SK-N-SH (cell line): ENCODE data around the gene LRRK2. TPM values are rescaled to one million over a fixed set of nuclear protein-coding genes. Genes with fewer than 3 reads are reported as not detected.

ENCODE experiments used
- CTCF ChIA-PET: fragments of 300-600, 350-600 bp; formaldehyde crosslinking; extraction: SDS; loops from one replicate; lab custom pipeline; 2021; lab: Yijun Ruan, JAX
- POLR2A ChIA-PET: fragments of 350-600 bp; sonication (Branson Sonifier 250); formaldehyde crosslinking; extraction: SDS; loops from one replicate; lab custom pipeline; 2020; ENCODE audit warnings: antibody characterized with exemption, inconsistent platforms; lab: Yijun Ruan, JAX
- DNase-seq: peaks from one replicate; pipeline ENCODE4 v3.0.0; 2012
- H2AFZ ChIP-seq: fragments of 200-600 bp; sonication (generic); 2 replicates; pipeline ENCODE4 v1.8.1; 2016; ENCODE audit warnings: antibody characterized with exemption, mild to moderate bottlenecking, low read depth
- H3F3A ChIP-seq: fragments of 200-600 bp; sonication (generic); replicated peaks from 2 replicates; pipeline ENCODE3; 2016; ENCODE audit warnings: antibody characterized with exemption, mild to moderate bottlenecking; ENCODE audit not compliant: insufficient read depth
- H3K27ac ChIP-seq, 2 experiments: fragments of 200-500 bp in 1 of 2; fragments of 200-600 bp in 1 of 2; sonication (Bioruptor generic) in 1 of 2; sonication (generic), shearing (Covaris generic) in 1 of 2; 2 replicates each; pipeline versions ENCODE4 v1.5.1 to v1.6.1; 2014 to 2016; ENCODE audit warnings: low read depth in 2 of 2, inconsistent platforms in 1 of 2, low read length in 1 of 2, mild to moderate bottlenecking in 1 of 2, mixed read lengths in 1 of 2
- H3K27me3 ChIP-seq: fragments of 200-600 bp; sonication (generic), shearing (Covaris generic); 2 replicates; pipeline ENCODE4 v1.6.1; 2016; ENCODE audit warnings: mixed run types; ENCODE audit not compliant: insufficient read depth
- H3K36me3 ChIP-seq, 2 experiments: fragments of 200-500 bp in 1 of 2; fragments of 200-600 bp in 1 of 2; sonication (Bioruptor generic) in 1 of 2; sonication (generic) in 1 of 2; replicated peaks in 1 of 2; 2 replicates each; pipeline versions ENCODE3 to v1.5.1; 2014 to 2016; ENCODE audit warnings: low read length in 1 of 2, mild to moderate bottlenecking in 1 of 2; ENCODE audit not compliant: insufficient read depth in 2 of 2, control insufficient read depth in 1 of 2
- H3K4me1 ChIP-seq, 2 experiments: fragments of 200-500 bp in 1 of 2; fragments of 200-600 bp in 1 of 2; sonication (Bioruptor generic) in 1 of 2; sonication (generic), shearing (Covaris generic) in 1 of 2; 2 replicates each; pipeline versions ENCODE4 v1.5.1 to v1.6.1; 2014 to 2016; ENCODE audit warnings: low read depth in 1 of 2, low read length in 1 of 2, mixed run types in 1 of 2; ENCODE audit not compliant: insufficient read depth in 2 of 2, control insufficient read depth in 1 of 2
- H3K4me2 ChIP-seq: fragments of 200-600 bp; sonication (generic), shearing (Covaris generic); 2 replicates; pipeline ENCODE4 v1.6.1; 2017; ENCODE audit warnings: mixed run types
- H3K4me3 ChIP-seq, 2 experiments: fragments of 200-500 bp in 1 of 2; fragments of 200-600 bp in 1 of 2; sonication (Bioruptor generic) in 1 of 2; sonication (generic), shearing (Covaris generic) in 1 of 2; 2 replicates each; pipeline versions ENCODE4 v1.5.1 to v1.8.1; 2014 to 2016; ENCODE audit warnings: low read depth in 2 of 2, inconsistent platforms in 1 of 2, low read length in 1 of 2, mild to moderate bottlenecking in 1 of 2, mixed read lengths in 1 of 2, moderate library complexity in 1 of 2
- H3K79me2 ChIP-seq: fragments of 200-600 bp; sonication (generic); 2 replicates; pipeline ENCODE4 v1.8.1; 2017; ENCODE audit warnings: mild to moderate bottlenecking; ENCODE audit not compliant: insufficient read depth
- H3K9ac ChIP-seq: fragments of 200-600 bp; sonication (generic); 2 replicates; pipeline ENCODE4 v1.6.1; 2017; ENCODE audit warnings: mixed run types
- H3K9me2 ChIP-seq: fragments of 200-600 bp; sonication (generic); 2 replicates; pipeline ENCODE4 v1.6.1; 2017; ENCODE audit warnings: mixed run types
- H3K9me3 ChIP-seq: fragments of 200-600 bp; sonication (generic); 2 replicates; pipeline ENCODE4 v1.6.1; 2017; ENCODE audit warnings: mixed run types, mild to moderate bottlenecking, moderate library complexity
- H4K20me1 ChIP-seq: fragments of 200-600 bp; sonication (generic); 2 replicates; pipeline ENCODE4 v1.6.1; 2017; ENCODE audit warnings: mild to moderate bottlenecking, mixed run types; ENCODE audit not compliant: insufficient read depth
- EP300 ChIP-seq, 2 experiments: IDR thresholded peaks; 2 replicates each; pipeline versions ENCODE4 v1.4.0 to v1.6.1; 2012; ENCODE audit warnings: borderline replicate concordance in 1 of 2, low read depth in 1 of 2, low read length in 1 of 2
- EZH2phosphoT487 ChIP-seq: fragments of 200-600 bp; sonication (generic); IDR thresholded peaks from 2 replicates; pipeline ENCODE4 v1.6.1; 2017; ENCODE audit warnings: low read depth, mixed run types, mild to moderate bottlenecking, antibody characterized with exemption, moderate library complexity, borderline replicate concordance
- FOXM1 ChIP-seq: IDR thresholded peaks from 2 replicates; pipeline ENCODE4 v1.4.0; 2012; ENCODE audit warnings: low read depth, mild to moderate bottlenecking
- GABPA ChIP-seq: IDR thresholded peaks from 2 replicates; pipeline ENCODE4 v1.4.0; 2012; ENCODE audit warnings: low read depth, mild to moderate bottlenecking
- GATA2 ChIP-seq: sonication (generic); formaldehyde crosslinking; IDR thresholded peaks from 2 replicates; pipeline ENCODE4 v1.5.0; 2020; ENCODE audit warnings: mild to moderate bottlenecking, missing genetic modification reagents
- IRF3 ChIP-seq: fragments of 150-350 bp; IDR thresholded peaks from 2 replicates; pipeline ENCODE4 v1.6.1; 2016; ENCODE audit warnings: mild to moderate bottlenecking, low read depth, low read length
- MAX ChIP-seq: IDR thresholded peaks from 2 replicates; pipeline ENCODE4 v1.4.0; 2012; ENCODE audit warnings: low read depth
- MXI1 ChIP-seq: IDR thresholded peaks from 2 replicates; pipeline ENCODE4 v1.6.1; 2012; ENCODE audit warnings: mild to moderate bottlenecking, low read depth, low read length, improper control_type of control experiment
- NRF1 ChIP-seq: IDR thresholded peaks from 2 replicates; pipeline ENCODE4 v1.6.1; 2012; ENCODE audit warnings: low read depth, mild to moderate bottlenecking, low read length
- PBX3 ChIP-seq: IDR thresholded peaks from 2 replicates; pipeline ENCODE4; 2012
- POLR2AphosphoS5 ChIP-seq: IDR thresholded peaks from 2 replicates; pipeline ENCODE4 v1.6.1; 2012; ENCODE audit warnings: low read depth, low read length
- RCOR1 ChIP-seq: fragments of 150-350 bp; IDR thresholded peaks from 2 replicates; pipeline ENCODE4 v1.6.1; 2017; ENCODE audit warnings: antibody characterized with exemption, low read length
- REST ChIP-seq: IDR thresholded peaks from 2 replicates; pipeline ENCODE4 v1.6.1; 2012; ENCODE audit warnings: mild to moderate bottlenecking, low read depth, low read length, moderate library complexity
- RFX5 ChIP-seq: IDR thresholded peaks from 2 replicates; pipeline ENCODE4 v1.6.1; 2012; ENCODE audit warnings: mild to moderate bottlenecking, improper control_type of control experiment, low read length
- RXRA ChIP-seq: IDR thresholded peaks from 2 replicates; pipeline ENCODE4 v1.4.0; 2012; ENCODE audit warnings: low read depth, mild to moderate bottlenecking, borderline replicate concordance
- TAF1 ChIP-seq: IDR thresholded peaks from 2 replicates; pipeline ENCODE4 v1.6.1; 2012; ENCODE audit warnings: low read depth, mild to moderate bottlenecking, low read length, moderate library complexity, borderline replicate concordance
- TCF12 ChIP-seq: IDR thresholded peaks from 2 replicates; pipeline ENCODE4 v1.4.0; 2012
- TEAD4 ChIP-seq: IDR thresholded peaks from 2 replicates; pipeline ENCODE4 v1.4.0; 2012; ENCODE audit warnings: mild to moderate bottlenecking, borderline replicate concordance; ENCODE audit not compliant: insufficient read depth
- USF1 ChIP-seq: IDR thresholded peaks from 2 replicates; pipeline ENCODE4 v1.4.0; 2012; ENCODE audit warnings: low read depth, borderline replicate concordance
- USF2 ChIP-seq: fragments of 150-350 bp; IDR thresholded peaks from 2 replicates; pipeline ENCODE4 v1.6.1; 2017; ENCODE audit warnings: antibody characterized with exemption, low read length, low read depth, borderline replicate concordance
- YY1 ChIP-seq: IDR thresholded peaks from 2 replicates; pipeline ENCODE4 v1.4.0; 2012; ENCODE audit warnings: low read depth, mild to moderate bottlenecking
- whole genome bisulfite sequencing: methylation state at CpG from one replicate; pipeline ENCODE4 v1.1.6; 2017; ENCODE audit warnings: low lambda C conversion rate; 5-methylcytosine and 5-hydroxymethylcytosine counted together
- polyA plus RNA-seq, 3 experiments: library from polyadenylated mRNA; depleted of rRNA; stranded (reverse); fragments of >200 nt; gene quantifications; 2 replicates each; pipeline ENCODE4 v1.2.3, GENCODE V29; 2012

Gene LRRK2
- polyA plus RNA-seq, 1 of the 3 experiments (the other 2 are of a cell fraction), result 0.08 TPM

- TF ChIP-seq GATA2 (CRISPR knock-in tag) (no peak), RFX5 (no peak), RCOR1 (no peak), PBX3 (no peak), TEAD4 (no peak), NRF1 (no peak), YY1 (no peak), USF1 (no peak), FOXM1 (no peak), TAF1 (no peak), EP300 (IDR thresholded peaks at IDR 0.05; ENCODE audit: borderline replicate concordance in 1 of 2, low read depth in 1 of 2, low read length in 1 of 2) (no peak), POLR2AphosphoS5 (no peak), GABPA (no peak), RXRA (no peak)
- Histone ChIP-seq H3K27me3 (no peaks in the 10 kb centered on the region), H3K9me3 (no peaks in the 10 kb centered on the region), H3K4me3 (no peak overlapping the region), H3K27ac (no peak overlapping the region), H2AFZ (no peak overlapping the region), H3K9ac (no peak overlapping the region), H3K4me2 (no peak overlapping the region), H3K36me3 (no peaks in the 10 kb centered on the region), H3K79me2 (no peaks in the 10 kb centered on the region), H3F3A (no peaks in the 10 kb centered on the region), H3K4me1 (no peaks in the 10 kb centered on the region), H4K20me1 (no peaks in the 10 kb centered on the region), H3K9me2 (no peaks in the 10 kb centered on the region)
- WGBS, result 58% methylated on average over 1 of the region's 1 CpG
- ChIA-PET POLR2A (no interaction called here), CTCF (interaction anchor here (0.8 to 5.2 kb wide), 9 partner anchors 10 to 304 kb away, joined by 3 to 46 read pairs (median 7); no protein-coding TSS in a partner anchor)
- DNase-seq, result no peak
Measured at GRCh38 chr12:40315375-40315774, 90.6 kb downstream of the LRRK2 start.

GRCh38 chr12:40324261-40324660 is 99.5 kb downstream of the LRRK2 start:
- Histone ChIP-seq H3K9me3 (no peaks in the 10 kb centered on the region), H3K4me1 (no peaks in the 10 kb centered on the region), H3K36me3 (no peaks in the 10 kb centered on the region), H4K20me1 (no peaks in the 10 kb centered on the region), H3K4me3 (no peak overlapping the region), H3K9me2 (no peaks in the 10 kb centered on the region), H3K27me3 (no peaks in the 10 kb centered on the region), H3F3A (no peaks in the 10 kb centered on the region), H3K9ac (no peak overlapping the region), H3K79me2 (no peaks in the 10 kb centered on the region), H3K27ac (no peak overlapping the region), H3K4me2 (no peak overlapping the region), H2AFZ (no peak overlapping the region)
- DNase-seq, result no peak
- CTCF ChIA-PET, result interaction anchor here (1.1 to 4.9 kb wide), 3 partner anchors 8 to 175 kb away, joined by 3 to 26 read pairs (median 13); no protein-coding TSS in a partner anchor
- POLR2A ChIA-PET, result no interaction called here
- TF ChIP-seq TCF12 (no peak), REST (no peak), GATA2 (CRISPR knock-in tag) (no peak), EZH2phosphoT487 (no peak), USF2 (no peak), MAX (no peak), IRF3 (no peak), NRF1 (no peak), MXI1 (no peak), POLR2AphosphoS5 (no peak), RCOR1 (no peak)
